GM12865 (cell line): ENCODE data around the gene LCE3C.
"Not testable (repeated sequence)": the region's sequence is repeated elsewhere in the genome, so short reads cannot be mapped to it uniquely, and the experiment has no call there.

Experiments
- DNase-seq: peaks from one replicate; pipeline ENCODE4 v3.0.0; 2010; ENCODE audit warnings: low read depth
- H3K4me3 ChIP-seq: 2 replicates; pipeline ENCODE4 v1.5.1; 2011; ENCODE audit warnings: mild to moderate bottlenecking, low read depth, low read length, control low read depth
- CTCF ChIP-seq: IDR thresholded peaks from 2 replicates; pipeline ENCODE4 v1.5.1; 2011; ENCODE audit warnings: low read length, control low read depth, low read depth, inconsistent platforms; ENCODE audit not compliant: insufficient read depth; ENCODE audit errors: missing control alignments

The LCE3C gene

GRCh38 chr1:152599934-152600333, at the start of gene LCE3C:
TSS of gene LCE3C (plus strand) at chr1:152600234. CDS start at chr1:152600732, 498 bp downstream.
- no peak for TF ChIP-seq CTCF
- no peak for DNase-seq

GRCh38 chr1:152565115-152565514, 34.9 kb upstream of the LCE3C start:
- DNase-seq, result peak; percentile 16
- no peak for TF ChIP-seq CTCF
- no peak overlapping the region for H3K4me3 ChIP-seq

More at GRCh38 chr1:152599934-152600333, at the start of gene LCE3C:
- no peak within 1 kb of the TSS for H3K4me3 ChIP-seq

GRCh38 chr1:152565535-152566215, 34.4 kb upstream of the LCE3C start:
- TF ChIP-seq CTCF, result no peak

GRCh38 chr1:152566681-152567080, 33.4 kb upstream of the LCE3C start, which contains the start of gene LCE3E:
TSS of gene LCE3E (minus strand) at chr1:152566780. CDS start at chr1:152566208, 572 bp downstream.
- no peak for DNase-seq
- no peak for TF ChIP-seq CTCF
- no peak within 1 kb of the TSS for H3K4me3 ChIP-seq

More at GRCh38 chr1:152565535-152566215, 34.4 kb upstream of the LCE3C start:
- H3K4me3 ChIP-seq, result no peak overlapping the region
- no peak for DNase-seq

- H3K4me3 ChIP-seq, result no peak overlapping the region
- DNase-seq, result peak; percentile 74
- no peak for TF ChIP-seq CTCF
Observed at GRCh38 chr1:152577168-152577567, 22.9 kb upstream of the LCE3C start.

GRCh38 chr1:152579526-152579925, 20.5 kb upstream of the LCE3C start:
- H3K4me3 ChIP-seq, result not testable (repeated sequence)

GRCh38 chr1:152580433-152580832, 19.6 kb upstream of the LCE3C start, which contains the start of gene LCE3D:
TSS of gene LCE3D (minus strand) at chr1:152580516. CDS start at chr1:152579936, 580 bp downstream.
- DNase-seq, result no peak
- TF ChIP-seq CTCF, result no peak
- H3K4me3 ChIP-seq, result no peak within 1 kb of the TSS

More at GRCh38 chr1:152579526-152579925, 20.5 kb upstream of the LCE3C start:
- not testable (repeated sequence) for DNase-seq
